HG03025 (cell line): ENCODE data around the gene TBL3.
"Not testable (repeated sequence)": the region's sequence is repeated elsewhere in the genome, so short reads cannot be mapped to it uniquely, and the experiment has no call there.

Experiments used
- ATAC-seq: cut with Tn5 transposase; IDR thresholded peaks from one replicate; pipeline ENCODE4 v1.9.1; 2021; ENCODE audit warnings: mild to moderate bottlenecking, moderate library complexity; ENCODE audit not compliant: unreplicated experiment, low FRiP score

TBL3 gene

DNA sequence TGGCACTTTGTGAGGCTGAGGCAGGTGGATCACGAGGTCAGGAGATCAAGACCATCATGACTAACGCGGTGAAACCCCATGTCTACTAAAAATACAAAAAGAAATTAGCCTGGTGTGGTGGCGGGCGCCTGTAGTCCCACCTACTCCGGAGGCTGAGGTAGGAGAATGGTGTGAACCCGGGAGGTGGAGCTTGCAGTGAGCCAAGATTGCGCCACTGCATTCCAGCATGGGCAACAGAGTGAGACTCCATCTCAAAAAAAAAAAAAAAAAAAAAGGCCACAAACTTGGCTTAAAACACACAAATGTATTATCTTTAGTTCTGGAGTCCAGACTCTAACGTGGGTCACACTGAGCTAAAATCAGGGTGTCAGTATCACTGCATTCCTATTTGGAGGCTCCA is 39.9 kb downstream of the TBL3 start:
- not testable (repeated sequence) for ATAC-seq

DNA sequence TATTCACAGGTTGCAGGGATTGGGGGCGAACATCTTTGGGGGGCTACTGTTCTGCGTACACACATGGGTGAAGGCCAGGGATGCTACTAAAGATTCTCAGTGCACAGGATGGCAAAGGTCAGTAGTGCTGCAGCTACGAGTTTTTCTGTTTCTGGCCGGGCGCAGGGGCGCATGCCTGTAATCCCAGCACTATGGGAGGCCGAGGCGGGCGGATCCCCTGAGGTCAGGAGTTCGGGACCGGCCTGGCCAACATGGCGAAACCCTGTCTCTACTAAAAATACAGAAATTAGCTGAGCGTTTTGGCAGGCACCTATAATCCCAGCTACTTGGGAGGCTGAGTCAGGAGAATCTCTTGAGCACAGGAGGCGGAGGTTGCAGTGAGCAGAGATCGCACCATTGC is 41.7 kb downstream of the TBL3 start:
- ATAC-seq: no peak

DNA sequence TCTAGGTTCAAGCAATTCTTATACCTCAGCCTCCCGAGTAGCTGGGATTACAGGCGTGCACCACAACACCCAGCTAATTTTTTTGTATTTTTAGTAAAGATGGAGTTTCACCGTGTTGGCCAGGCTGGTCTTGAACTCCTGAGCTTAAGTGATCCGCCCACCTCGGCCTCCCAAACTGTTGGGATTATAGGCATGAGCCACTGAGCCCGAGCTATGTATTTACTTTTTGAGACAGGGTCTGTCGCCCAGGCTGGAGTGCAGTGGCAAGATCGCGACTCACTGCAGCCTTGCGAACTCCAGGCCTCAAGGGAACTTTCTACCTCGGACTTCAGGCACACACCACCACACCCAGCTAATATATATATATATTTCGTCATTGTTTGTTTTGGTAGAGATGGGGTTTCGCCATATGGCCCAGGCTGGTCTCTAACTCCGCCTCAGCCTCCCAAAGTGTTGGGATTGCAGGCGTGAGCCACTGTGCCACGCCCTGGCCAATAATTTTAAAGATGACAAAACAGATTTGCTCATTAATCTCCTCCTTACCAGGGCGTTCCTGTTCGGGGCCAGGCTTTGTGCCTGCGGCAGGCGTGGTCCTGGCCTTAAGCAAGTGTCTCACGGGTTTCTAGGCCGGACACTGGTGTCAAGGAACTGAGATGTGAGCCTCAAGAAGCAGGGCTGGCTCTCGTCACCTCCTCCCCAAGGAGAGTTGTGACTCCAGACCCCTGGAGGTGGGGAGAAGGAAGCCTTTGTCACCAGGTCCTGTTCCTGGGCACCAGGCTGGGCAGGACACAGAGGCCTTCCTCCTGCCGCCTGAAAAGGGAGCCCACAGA is 43.5 kb downstream of the TBL3 start:
- ATAC-seq: no peak

- no peak for ATAC-seq
Observed at GRCh38 chr16:2015947-2016208, 44.0 kb downstream of the TBL3 start.

- ATAC-seq: no peak
Observed at GRCh38 chr16:2016407-2016922, 44.6 kb downstream of the TBL3 start.

DNA sequence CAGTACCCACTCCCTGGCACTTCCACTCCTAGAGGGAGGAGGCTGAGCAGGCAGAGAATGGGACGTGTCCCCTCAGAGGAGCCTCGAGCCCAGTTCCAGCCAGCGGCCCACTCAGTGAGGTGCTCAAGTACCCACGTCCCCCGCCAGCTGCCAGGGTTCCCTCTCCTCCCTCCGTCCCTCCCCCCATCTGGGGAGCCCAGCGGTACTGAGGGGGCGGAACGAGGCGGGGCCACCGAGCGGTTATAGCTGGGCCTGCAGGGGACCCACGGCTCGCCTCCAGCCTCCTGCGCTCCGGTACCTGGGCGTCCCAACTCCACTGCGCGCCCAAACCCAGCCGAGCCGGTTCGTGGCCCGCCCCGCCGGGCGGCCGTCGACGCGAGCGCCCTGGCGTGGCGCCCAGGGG is 47.7 kb downstream of the TBL3 start, which contains the start of gene NPW:
TSS of gene NPW (plus strand) at position 268 of the 403 bp plus-strand sequence.
- ATAC-seq: no peak

DNA sequence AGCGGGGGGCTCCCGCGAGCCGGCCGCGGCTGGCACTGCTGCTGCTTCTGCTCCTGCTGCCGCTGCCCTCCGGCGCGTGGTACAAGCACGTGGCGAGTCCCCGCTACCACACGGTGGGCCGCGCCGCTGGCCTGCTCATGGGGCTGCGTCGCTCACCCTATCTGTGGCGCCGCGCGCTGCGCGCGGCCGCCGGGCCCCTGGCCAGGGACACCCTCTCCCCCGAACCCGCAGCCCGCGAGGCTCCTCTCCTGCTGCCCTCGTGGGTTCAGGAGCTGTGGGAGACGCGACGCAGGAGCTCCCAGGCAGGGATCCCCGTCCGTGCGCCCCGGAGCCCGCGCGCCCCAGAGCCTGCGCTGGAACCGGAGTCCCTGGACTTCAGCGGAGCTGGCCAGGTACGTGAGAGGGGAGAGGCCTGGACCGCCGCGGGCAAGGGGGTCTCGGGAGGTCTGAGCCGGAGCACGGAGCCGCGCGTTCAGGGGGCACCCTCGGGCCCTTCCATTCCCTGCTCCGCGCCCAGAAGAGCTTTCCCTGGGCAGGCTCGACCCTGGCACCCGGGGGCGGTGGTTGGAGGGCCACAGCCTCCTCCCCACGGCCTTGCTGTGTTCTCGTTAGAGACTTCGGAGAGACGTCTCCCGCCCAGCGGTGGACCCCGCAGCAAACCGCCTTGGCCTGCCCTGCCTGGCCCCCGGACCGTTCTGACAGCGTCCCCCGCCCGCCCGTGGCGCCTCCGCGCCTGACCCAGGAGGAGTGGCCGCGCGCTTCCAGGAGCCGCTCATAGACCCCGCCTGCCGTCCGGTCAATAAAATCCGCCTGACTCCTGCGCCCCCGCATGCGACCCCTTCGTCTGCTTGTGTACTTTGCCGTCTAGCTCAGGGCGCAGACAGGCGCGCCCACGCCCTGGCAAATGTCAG is 48.3 kb downstream of the TBL3 start:
- no peak for ATAC-seq

- no peak for ATAC-seq
Observed at GRCh38 chr16:2022723-2023091, 50.9 kb downstream of the TBL3 start.

DNA sequence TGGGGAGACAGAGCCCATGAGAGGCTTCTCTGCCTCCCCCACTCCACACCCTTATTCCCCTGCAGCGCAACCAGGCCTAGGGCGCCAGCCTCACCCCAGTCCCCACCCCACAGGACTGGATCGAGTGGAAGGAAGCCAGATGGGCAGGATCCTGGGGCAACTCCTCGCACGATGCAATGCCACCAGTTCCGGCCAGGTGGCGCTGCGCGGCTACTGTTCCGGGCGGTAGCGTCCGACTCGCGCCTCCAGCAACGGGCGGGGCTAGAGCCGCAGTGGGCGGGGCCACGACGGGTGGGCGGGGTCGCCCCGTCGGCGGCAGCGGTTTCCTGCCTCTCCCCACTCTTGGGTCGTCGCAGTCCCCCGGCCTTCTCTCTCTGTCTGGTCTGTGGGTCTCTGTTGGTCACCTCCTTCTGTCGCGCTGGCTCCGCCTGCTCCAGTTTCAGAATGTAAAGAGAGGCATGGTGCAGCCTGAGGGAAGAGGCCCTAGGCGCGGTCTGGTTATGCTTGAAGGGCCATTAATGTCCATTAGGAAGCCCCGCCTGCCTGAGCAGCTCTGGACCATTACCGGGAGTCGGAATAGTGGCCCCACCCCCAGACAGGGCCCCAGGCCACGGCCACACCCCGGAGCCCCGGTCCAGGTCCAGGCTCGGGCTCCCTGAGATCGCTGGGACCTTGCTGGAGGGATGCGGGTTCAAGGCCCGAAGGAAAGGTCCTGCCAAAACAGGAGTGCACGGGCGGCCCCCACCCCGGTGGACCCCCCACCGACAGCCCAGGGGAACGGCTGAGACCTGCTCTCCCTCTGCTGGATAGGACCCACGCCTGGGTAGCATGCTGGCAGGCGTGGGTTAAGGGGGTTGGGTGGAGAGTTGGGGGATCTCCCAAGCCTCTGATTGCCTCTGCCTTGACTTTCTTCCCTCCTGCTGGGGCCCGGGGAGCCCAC is 51.5 kb downstream of the TBL3 start:
- ATAC-seq: no peak

DNA sequence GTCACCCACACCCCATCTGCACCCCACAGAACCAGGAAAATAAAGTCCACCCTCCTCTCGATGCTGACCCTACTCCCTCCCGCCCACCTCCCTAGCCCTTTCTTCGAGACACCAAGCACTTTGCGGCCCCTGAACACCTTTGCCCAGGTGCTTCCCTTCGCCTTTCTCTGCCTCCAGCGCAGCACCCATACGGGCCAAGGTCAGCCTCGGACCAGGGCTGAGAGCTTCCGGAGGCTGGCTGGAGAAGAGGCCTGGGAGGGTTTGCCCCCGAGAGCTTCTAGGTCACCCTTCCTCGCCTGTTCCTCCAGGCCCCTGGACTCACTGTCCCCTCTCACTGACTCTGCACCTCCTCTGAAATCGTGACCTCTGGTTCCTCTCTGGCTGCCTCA is 52.2 kb downstream of the TBL3 start:
- ATAC-seq: no peak

DNA sequence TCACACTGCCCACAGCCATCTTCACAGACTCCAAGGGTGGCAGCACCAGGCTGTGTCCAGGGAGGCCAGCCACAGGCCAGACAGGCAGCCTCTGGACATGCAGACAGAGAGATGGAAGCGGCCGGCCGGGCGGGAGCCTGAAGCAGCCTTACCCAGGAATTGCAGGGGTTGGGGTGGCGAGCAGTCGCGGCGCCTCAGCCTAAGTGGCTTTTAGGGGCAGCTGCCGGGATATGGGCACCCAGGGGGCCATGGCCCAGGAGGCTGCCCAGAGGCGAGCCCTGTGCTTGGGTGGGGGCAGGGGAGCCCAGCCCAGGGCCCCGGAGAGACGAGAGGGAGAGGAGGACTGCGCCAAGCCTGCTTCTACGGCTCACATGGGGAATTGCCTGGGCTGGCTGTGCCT is 53.4 kb downstream of the TBL3 start:
- ATAC-seq: no peak

DNA sequence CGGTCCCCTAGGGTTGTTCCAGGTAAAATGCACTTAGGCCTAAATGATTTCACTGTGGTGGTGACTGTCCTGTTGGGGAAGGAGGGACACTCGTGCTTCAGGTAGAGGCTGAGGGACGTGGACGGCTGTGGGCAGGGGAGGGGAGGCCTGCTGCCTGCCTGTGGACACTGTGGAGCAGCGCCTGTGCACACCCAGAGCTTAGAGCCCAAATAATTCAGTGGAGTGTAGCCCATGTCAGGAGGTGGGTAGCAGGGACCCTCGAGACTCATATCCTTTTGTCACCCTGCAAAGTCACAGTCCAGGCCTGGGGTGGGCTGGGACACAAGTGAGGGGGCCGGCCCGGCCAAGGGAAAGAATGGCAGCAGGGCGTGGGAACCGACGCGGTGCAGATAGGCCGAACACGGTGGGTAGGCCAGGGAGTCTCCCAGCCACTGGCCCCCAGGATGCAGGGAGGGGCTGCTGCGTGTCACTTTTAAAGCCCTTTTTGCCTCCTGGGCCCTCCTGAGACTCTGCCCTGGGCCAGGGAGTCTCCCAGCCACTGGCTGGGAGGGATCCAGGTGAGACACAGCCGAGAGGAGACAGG is 54.1 kb downstream of the TBL3 start:
- ATAC-seq: no peak

- no peak for ATAC-seq
Observed at GRCh38 chr16:2026461-2027023, 54.7 kb downstream of the TBL3 start, which contains the start of gene NHERF2. Gene NHERF2 (plus strand): TSS chr16:2026902. CDS start chr16:2027006, 104 bp downstream.

DNA sequence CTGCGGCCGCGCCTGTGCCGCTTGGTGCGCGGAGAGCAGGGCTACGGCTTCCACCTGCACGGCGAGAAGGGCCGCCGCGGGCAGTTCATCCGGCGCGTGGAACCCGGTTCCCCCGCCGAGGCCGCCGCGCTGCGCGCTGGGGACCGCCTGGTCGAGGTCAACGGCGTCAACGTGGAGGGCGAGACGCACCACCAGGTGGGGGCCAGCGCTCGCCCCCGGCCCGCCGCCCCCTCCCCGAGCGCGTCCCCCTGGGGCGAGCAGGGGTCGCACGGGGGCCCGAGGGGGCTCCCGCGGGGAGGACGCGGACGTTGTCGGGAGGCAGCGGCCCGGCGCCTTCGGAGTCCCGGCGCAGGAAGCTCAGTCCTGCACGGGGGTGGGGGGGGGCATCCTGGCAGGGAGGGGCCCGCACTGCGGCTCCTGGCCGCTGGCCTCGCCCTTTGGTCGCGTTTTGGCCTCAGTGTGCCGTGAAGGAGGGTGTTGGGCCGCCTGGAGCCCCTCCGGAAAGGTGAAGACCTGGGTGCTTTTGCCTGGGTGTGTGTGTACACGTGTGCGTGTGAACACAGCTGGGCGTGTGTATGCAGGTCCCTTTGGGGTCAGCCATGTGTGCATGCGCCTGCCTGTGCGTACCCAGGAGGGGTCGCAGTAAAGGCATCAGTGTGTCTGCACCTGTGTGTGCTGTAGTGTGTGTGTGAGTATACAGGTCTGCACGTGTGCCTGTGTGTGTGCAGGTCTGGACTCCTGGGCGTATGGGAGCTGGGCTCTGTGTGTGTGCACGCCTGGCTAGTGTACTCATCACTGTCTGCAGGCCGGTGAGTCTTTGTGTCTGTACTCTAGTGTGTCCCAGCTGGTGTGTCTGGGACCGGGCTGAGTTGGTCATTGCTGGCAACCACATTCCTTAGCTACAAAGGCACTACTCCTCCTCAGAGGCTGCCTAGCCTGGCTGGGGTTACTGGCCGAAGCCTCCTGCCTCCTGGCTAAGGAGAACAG is 55.5 kb downstream of the TBL3 start:
- ATAC-seq: no peak

DNA sequence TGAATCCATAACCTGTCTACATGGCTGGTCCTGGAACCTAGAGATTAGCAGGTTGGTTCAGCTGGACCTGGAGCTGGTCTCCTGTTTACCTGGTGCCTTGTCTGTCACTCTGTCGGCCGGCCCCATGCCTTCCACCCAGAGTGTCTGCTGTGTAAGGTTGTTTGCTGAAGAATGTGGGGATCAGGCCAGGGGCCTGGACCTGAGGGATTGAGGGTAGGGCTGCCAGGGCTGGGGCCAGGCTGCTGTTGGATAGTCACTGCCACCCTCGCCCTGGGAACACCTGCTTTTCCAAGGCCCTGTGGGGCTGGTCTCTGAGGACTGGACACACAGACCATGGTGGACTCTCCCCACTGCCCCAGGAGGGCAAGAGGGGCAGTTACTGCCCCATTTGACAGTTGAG is 56.3 kb downstream of the TBL3 start:
- ATAC-seq: no peak

DNA sequence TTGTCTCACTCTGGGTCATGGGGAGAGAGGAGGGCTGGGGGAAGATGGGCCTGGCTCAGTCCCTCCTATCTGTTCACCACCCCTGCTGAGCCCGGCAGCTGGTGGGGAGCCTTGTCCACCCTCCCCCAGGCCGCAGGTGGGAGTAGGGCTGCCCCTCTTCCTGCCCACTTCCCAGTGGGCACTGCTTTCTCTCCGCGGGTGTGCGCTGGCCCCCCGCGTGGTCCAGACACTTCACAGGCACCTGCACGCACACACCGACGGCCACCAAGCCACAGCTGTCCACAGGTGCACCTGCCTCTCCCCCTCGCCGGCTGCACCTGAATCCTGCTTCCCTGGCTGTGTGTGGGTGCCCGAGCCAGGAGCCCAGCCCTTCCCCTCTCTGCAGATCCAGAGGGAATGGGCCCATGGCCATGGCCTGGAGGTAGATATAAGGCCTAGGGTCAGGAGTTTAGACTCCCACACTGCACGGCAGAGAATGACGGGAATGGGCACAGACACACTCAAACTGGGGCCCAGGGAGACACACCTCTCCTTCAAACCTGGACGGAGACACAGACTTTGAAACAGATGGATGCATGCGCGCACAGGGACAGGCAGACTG is 56.9 kb downstream of the TBL3 start:
- no peak for ATAC-seq

- ATAC-seq: no peak
Observed at GRCh38 chr16:2029350-2029749, 57.5 kb downstream of the TBL3 start.

GRCh38 chr16:2030036-2030435 is 58.2 kb downstream of the TBL3 start:
- ATAC-seq: no peak
